ENCODE results near the gene NEK8.

The NEK8 gene

DNA sequence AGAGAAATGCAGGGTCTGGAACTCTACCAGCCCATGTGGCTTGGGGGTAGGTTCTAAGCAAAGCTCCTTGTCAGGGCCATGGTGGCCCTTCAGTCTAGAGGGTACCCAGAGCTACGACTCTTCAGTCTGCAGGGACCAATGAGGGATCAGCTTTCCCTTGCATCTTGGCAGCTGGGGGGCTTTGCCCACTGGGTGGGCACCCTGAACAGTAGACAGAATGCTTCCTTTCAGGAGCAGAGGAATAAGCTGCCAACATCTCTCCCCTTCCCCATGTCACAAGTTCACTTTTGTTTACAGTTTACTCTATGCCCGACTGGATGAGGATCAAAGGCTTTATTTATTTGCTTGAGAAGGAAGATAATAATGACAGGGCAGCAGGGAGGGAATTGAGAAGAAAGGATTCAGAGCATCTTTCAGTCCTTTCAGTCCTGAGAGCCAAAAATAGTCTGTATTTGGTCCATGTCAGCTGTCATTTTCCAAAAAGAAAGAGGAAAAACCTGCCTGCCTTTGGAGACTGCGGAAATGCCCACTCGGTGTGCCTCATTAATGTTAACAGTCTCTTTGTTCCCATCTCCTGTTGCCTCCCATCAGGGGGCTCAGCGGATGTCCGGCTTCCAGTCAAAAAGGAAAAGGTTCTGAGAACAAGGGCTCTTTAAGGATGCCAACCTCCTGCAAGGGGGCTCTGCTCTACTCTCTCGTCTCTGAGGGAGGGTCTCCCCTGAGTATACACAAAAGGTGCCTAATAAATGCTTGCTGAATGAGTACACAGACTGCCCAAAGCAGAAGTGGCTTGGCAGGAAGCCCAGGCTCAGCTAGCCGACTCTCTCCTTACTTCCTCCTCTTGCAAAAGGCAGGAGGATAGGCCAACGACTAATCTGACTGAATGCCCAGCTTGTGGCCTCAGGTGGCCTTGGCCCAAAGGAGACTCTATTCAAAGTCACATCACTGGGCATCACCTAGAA lies 32.3 kb downstream of the NEK8 start:
- no peaks in the 10 kb centered on the region for H3K9me3 ChIP-seq (ENCODE audit: severe bottlenecking)
- H3K27me3 ChIP-seq (ENCODE audit: insufficient read depth, low read depth, severe bottlenecking): no peaks in the 10 kb centered on the region
- no peak overlapping the region for H3K4me3 ChIP-seq (ENCODE audit: low read depth, low read length)
- TF ChIP-seq, protein P1, sequence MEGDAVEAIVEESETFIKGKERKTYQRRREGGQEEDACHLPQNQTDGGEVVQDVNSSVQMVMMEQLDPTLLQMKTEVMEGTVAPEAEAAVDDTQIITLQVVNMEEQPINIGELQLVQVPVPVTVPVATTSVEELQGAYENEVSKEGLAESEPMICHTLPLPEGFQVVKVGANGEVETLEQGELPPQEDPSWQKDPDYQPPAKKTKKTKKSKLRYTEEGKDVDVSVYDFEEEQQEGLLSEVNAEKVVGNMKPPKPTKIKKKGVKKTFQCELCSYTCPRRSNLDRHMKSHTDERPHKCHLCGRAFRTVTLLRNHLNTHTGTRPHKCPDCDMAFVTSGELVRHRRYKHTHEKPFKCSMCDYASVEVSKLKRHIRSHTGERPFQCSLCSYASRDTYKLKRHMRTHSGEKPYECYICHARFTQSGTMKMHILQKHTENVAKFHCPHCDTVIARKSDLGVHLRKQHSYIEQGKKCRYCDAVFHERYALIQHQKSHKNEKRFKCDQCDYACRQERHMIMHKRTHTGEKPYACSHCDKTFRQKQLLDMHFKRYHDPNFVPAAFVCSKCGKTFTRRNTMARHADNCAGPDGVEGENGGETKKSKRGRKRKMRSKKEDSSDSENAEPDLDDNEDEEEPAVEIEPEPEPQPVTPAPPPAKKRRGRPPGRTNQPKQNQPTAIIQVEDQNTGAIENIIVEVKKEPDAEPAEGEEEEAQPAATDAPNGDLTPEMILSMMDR (IDR thresholded peaks at IDR 0.05; ENCODE audit: low read depth, low read length): no peak
- peaks cover 59% of the 10 kb centered on the region for H3K36me3 ChIP-seq
- no peak for DNase-seq
- H3K27ac ChIP-seq: no peak overlapping the region

DNA sequence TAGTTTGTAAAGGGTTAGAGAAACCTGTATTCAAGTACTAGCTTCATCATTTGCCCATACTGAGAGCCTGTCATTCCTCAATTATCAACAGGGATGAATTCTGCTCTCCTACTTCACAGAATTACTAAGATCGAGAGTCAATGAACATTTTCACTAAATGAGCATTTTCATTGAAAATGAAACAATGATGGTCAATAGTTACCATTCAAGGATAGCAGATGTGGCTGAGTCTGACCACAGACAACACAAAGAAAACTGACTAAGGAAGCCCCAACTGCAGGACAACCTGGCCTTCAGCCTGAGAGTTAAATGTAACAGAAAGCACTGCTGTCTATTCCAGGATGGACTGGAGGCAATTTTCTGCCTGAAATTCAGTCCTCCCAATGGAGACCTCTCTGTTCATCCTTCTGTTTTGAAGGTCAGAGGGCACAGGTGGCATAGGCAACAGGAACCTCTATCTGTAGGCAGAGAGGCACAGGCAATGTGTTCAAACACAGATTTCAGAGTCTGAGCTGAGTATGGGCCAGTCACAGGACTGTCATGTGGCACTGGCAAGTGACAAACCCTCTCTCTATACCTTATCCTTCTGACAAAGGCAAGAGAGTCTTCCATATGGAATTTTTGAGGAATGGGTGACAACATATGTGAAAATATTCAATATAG lies 34.7 kb downstream of the NEK8 start:
- Histone ChIP-seq H3K27me3 (ENCODE audit: insufficient read depth, low read depth, severe bottlenecking) (no peaks in the 10 kb centered on the region), H3K4me3 (ENCODE audit: low read depth, low read length) (no peak overlapping the region), H3K27ac (no peak overlapping the region), H3K36me3 (peaks cover 59% of the 10 kb centered on the region), H3K9me3 (ENCODE audit: severe bottlenecking) (no peaks in the 10 kb centered on the region)
- DNase-seq: no peak
- TF ChIP-seq, protein P1 (IDR thresholded peaks at IDR 0.05; ENCODE audit: low read depth, low read length): no peak

DNA sequence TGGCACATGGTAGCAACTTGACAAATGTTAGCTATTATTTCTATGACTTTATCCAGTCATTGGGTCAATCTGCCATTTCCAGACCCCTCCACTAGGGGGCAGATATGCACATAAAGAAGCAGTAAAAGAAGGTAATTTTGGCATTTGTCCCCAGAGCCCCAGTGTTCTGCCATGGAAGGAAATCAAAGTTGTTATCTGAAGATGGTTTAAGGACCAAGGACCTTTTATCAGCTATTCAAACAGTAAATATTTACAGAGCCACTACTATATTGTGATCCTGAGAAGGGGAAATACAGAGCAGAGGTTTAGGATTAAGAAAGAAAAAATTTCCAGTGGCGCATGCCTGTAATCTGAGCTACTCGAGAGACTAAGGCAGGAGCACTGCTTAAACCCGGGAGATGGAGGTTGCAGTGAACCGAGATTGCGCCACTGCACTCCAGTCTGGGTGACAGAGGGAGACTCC lies 35.2 kb downstream of the NEK8 start:
- Histone ChIP-seq H3K9me3 (ENCODE audit: severe bottlenecking) (no peaks in the 10 kb centered on the region), H3K36me3 (peaks cover 53% of the 10 kb centered on the region), H3K27me3 (ENCODE audit: insufficient read depth, low read depth, severe bottlenecking) (no peaks in the 10 kb centered on the region), H3K4me3 (ENCODE audit: low read depth, low read length) (no peak overlapping the region), H3K27ac (no peak overlapping the region)
- DNase-seq: peak; percentile 69
- TF ChIP-seq, protein P1 (IDR thresholded peaks at IDR 0.05; ENCODE audit: low read depth, low read length): peak; percentile 56

DNA sequence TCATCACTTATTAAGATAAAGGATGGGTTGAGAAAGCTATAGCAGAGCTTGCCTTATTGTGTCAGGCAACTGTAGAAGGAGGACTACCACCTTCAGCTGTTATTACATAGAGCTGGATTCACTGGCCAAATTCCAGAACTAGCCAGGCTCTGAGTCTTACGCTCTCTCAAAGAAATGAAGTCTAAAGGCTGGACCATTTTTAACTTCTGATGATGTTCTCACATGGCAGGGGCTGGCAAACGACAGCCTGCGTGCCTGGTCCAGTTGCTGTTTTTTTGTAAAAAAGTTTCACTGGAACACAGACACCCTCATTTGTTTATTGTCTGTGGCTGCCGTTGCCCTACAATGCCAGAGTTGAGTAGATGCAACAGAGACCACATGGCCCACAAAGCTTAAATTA lies 36.5 kb downstream of the NEK8 start:
- no peak for DNase-seq
- Histone ChIP-seq H3K27ac (no peak overlapping the region), H3K27me3 (ENCODE audit: insufficient read depth, low read depth, severe bottlenecking) (no peaks in the 10 kb centered on the region), H3K4me3 (ENCODE audit: low read depth, low read length) (no peak overlapping the region), H3K9me3 (ENCODE audit: severe bottlenecking) (no peaks in the 10 kb centered on the region), H3K36me3 (peaks cover 43% of the 10 kb centered on the region)
- TF ChIP-seq, protein P1 (IDR thresholded peaks at IDR 0.05; ENCODE audit: low read depth, low read length): no peak

DNA sequence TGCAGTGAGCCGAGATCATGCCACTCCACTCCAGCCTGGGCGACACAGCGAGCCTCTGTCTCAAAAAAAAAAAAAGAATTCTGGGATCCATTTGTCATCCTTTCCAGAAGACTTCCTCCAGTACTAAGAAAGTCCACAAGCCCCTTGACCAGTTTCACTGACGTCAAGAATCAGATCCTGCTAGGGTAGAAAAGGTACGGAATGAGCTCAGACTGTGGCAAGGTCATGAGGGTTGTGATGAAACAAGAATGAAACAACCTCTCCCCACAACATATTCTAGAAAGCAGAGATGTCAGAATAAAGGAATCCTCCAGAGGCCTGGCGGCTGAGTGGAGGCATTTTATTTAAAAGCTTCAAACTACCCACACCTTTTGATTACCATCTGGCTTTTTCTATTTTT lies 45.1 kb downstream of the NEK8 start:
- peaks cover 6% of the 10 kb centered on the region; the same call in 1 of the 2 replicates for H3K36me3 ChIP-seq
- DNase-seq: no peak
- H3K27me3 ChIP-seq (ENCODE audit: insufficient read depth, low read depth, severe bottlenecking): no peaks in the 10 kb centered on the region
- TF ChIP-seq, protein P1 (IDR thresholded peaks at IDR 0.05; ENCODE audit: low read depth, low read length): no peak
- H3K27ac ChIP-seq: no peak overlapping the region
- H3K9me3 ChIP-seq (ENCODE audit: severe bottlenecking): no peaks in the 10 kb centered on the region
- H3K4me3 ChIP-seq (ENCODE audit: low read depth, low read length): no peak overlapping the region

Data from WERI-Rb-1 (cell line).